ENCODE data around the gene L3MBTL4. TPM values are rescaled to one million over a fixed set of nuclear protein-coding genes. Genes with fewer than 3 reads are reported as not detected.
"Not testable (repeated sequence)": the region's sequence is repeated elsewhere in the genome, so short reads cannot be mapped to it uniquely, and the experiment has no call there.

The L3MBTL4 gene
- total RNA-seq, 1 donor from 2014 or later = not detected

DNA sequence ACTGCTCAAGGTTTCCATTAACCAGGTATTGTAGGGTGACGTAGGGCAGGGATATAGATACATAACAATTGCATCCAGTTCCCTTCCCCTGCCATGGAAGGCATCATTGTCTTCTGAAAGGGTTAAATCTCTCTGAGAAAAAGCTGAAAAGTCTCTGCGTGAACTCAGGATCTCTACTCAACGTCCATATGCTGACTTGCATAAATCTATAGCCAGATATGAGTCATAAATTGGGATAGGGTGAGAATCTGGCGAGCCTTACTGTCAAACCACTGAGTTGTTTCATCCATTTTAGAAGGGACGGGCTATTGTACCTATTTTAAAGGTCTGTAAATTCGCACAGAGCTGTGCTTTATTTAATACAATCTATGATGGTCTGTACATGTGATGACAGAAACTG, 258.3 kb downstream of the L3MBTL4 start:
- no peak overlapping the region for H3K27ac ChIP-seq
- peaks cover 0 to 5% of the 10 kb centered on the region in 2 donors for H3K9me3 ChIP-seq
- intact Hi-C loops (cut with DNase I) = no loop called here
- no peaks in the 10 kb centered on the region for H3K36me3 ChIP-seq
- H3K4me1 ChIP-seq = no peaks in the 10 kb centered on the region
- DNase-seq (ENCODE audit: low spot score in 2 of 2) = no peak
- H3K4me3 ChIP-seq = no peak overlapping the region
- TF ChIP-seq, protein P1, sequence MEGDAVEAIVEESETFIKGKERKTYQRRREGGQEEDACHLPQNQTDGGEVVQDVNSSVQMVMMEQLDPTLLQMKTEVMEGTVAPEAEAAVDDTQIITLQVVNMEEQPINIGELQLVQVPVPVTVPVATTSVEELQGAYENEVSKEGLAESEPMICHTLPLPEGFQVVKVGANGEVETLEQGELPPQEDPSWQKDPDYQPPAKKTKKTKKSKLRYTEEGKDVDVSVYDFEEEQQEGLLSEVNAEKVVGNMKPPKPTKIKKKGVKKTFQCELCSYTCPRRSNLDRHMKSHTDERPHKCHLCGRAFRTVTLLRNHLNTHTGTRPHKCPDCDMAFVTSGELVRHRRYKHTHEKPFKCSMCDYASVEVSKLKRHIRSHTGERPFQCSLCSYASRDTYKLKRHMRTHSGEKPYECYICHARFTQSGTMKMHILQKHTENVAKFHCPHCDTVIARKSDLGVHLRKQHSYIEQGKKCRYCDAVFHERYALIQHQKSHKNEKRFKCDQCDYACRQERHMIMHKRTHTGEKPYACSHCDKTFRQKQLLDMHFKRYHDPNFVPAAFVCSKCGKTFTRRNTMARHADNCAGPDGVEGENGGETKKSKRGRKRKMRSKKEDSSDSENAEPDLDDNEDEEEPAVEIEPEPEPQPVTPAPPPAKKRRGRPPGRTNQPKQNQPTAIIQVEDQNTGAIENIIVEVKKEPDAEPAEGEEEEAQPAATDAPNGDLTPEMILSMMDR (IDR thresholded peaks at IDR 0.05) = no peak
- no peaks in the 10 kb centered on the region for H3K27me3 ChIP-seq

DNA sequence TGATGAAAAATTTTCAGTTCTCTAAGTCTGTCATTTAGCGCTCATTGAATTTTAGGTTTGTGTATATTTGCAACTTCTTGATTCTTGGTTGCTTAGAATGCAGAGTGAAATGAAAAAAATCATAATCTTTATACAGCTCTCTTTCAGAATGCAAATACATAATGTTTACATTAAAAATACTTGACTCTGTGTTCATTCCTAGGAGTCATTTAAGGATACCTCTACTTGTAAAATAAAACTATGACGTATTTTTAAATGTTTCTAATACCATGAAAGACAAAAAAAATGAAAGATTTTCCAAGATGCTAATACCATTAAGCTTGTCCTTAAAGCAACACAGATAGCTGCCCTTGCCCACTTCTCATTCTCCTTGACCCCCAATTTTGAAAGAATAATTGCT, 259.0 kb downstream of the L3MBTL4 start:
- H3K36me3 ChIP-seq = no peaks in the 10 kb centered on the region
- intact Hi-C loops (cut with DNase I) = no loop called here
- TF ChIP-seq, protein P1 (IDR thresholded peaks at IDR 0.05) = no peak
- no peak for DNase-seq (ENCODE audit: low spot score in 2 of 2)
- no peaks in the 10 kb centered on the region for H3K4me1 ChIP-seq
- no peaks in the 10 kb centered on the region for H3K27me3 ChIP-seq
- no peak overlapping the region for H3K4me3 ChIP-seq
- H3K9me3 ChIP-seq = peaks cover 0 to 5% of the 10 kb centered on the region in 2 donors
- no peak overlapping the region for H3K27ac ChIP-seq

DNA sequence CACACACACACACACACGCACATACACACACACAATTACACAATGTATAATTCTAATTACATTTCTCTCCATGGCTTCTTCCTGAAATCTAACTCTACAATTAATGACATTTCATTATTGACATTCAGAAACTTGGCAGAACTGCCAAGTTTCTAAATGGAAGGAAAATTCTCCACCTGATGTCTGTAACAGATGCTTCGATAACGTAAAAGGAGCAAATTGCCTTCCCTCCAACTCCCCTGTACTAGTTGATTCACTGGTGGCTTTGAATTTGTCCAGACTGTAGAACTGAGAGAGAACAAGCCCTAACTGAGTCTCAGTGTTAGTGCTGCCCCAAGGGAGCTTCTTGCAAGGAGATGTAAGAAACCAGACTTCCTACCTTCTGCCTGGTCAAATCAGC, 264.3 kb downstream of the L3MBTL4 start:
- TF ChIP-seq, protein P1 (IDR thresholded peaks at IDR 0.05) = no peak
- Histone ChIP-seq H3K4me3 (no peak overlapping the region), H3K9me3 (peaks cover 0 to 5% of the 10 kb centered on the region in 2 donors), H3K27ac (no peak overlapping the region), H3K27me3 (no peaks in the 10 kb centered on the region), H3K36me3 (no peaks in the 10 kb centered on the region), H3K4me1 (no peaks in the 10 kb centered on the region)
- no peak for DNase-seq (ENCODE audit: low spot score in 2 of 2)
- intact Hi-C loops (cut with DNase I) = no loop called here

DNA sequence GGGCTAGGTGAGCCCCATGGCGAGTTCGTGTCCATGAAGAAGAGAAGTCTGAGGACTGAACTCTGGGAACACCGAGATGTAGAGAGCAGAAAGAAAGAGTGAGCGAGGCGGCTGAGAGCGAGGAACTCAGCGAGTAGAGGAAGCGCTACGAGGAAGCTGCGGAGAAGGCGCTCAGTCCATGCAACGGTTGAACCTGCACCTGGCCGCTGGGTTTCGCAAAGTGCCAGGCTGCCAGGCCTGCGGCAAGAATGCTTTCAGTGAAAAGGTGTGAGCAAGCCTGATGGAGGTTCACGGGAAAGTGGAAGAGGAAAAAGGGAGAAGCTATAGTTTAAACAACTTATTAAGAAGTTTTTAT, 268.4 kb downstream of the L3MBTL4 start:
- H3K36me3 ChIP-seq = no peaks in the 10 kb centered on the region
- H3K27ac ChIP-seq = no peak overlapping the region
- DNase-seq (ENCODE audit: low spot score in 2 of 2) = no peak
- no peaks in the 10 kb centered on the region for H3K27me3 ChIP-seq
- H3K9me3 ChIP-seq = no peaks in the 10 kb centered on the region
- intact Hi-C loops (cut with DNase I) = no loop called here
- no peak overlapping the region for H3K4me3 ChIP-seq
- TF ChIP-seq, protein P1 (IDR thresholded peaks at IDR 0.05) = no peak
- H3K4me1 ChIP-seq = no peaks in the 10 kb centered on the region

DNA sequence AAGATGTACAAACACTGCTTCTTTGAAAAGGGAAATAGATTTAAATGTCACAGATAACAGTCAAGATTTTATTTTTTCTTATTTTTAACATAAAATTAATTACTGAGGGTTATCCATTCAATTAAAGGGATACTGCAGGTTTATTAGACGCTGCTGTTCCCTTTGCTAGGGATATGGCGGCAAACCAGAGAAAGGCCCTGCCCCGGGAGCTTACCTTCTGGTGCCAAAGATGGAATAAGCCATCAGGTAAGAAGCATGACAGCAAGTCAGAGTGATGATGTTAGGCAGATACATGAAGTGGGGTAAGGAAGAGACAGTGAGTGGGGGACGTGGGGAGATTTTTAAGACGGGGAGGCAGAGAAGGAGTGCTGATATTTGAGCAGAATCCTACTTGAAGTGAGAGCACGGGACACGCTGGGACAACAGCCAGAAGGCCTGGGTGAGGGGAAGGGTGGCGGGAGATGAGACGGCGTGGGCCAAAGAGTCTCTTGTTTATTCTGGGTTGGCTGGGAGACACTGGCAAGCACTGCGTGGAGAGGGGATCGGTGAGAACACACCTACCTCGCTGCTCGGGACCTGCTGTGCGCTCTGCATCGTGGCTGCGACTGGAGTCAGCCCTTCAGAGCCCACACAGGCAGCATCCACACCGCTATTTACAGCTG, 268.9 kb downstream of the L3MBTL4 start:
- Histone ChIP-seq H3K36me3 (no peaks in the 10 kb centered on the region), H3K27ac (no peak overlapping the region), H3K4me3 (no peak overlapping the region), H3K9me3 (no peaks in the 10 kb centered on the region), H3K4me1 (no peaks in the 10 kb centered on the region), H3K27me3 (no peaks in the 10 kb centered on the region)
- DNase-seq (ENCODE audit: low spot score in 2 of 2) = no peak
- TF ChIP-seq, protein P1 (IDR thresholded peaks at IDR 0.05) = no peak
- intact Hi-C loops (cut with DNase I) = no loop called here

DNA sequence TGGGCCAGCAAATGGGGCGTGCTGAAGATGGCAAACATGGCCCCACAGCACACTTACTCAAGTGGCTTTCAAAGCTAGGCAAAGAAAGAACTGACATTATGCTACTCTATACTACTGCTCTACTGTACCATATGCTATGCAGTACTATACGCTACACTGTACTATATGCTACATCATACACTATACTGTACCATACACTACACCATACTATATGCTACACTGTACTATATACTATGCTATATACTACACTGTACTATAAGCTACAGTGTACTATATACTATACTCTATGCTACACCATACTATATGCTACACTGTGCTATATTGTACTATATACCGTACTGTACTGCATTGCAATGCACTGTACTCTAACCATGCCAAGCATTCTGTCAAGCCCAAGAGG, 275.7 kb downstream of the L3MBTL4 start:
- Histone ChIP-seq H3K4me1 (no peaks in the 10 kb centered on the region), H3K4me3 (no peak overlapping the region), H3K9me3 (no peaks in the 10 kb centered on the region), H3K36me3 (no peaks in the 10 kb centered on the region), H3K27ac (no peak overlapping the region), H3K27me3 (no peaks in the 10 kb centered on the region)
- intact Hi-C loops (cut with DNase I) = no loop called here
- DNase-seq (ENCODE audit: low spot score in 2 of 2) = no peak
- TF ChIP-seq, protein P1 (IDR thresholded peaks at IDR 0.05) = no peak

DNA sequence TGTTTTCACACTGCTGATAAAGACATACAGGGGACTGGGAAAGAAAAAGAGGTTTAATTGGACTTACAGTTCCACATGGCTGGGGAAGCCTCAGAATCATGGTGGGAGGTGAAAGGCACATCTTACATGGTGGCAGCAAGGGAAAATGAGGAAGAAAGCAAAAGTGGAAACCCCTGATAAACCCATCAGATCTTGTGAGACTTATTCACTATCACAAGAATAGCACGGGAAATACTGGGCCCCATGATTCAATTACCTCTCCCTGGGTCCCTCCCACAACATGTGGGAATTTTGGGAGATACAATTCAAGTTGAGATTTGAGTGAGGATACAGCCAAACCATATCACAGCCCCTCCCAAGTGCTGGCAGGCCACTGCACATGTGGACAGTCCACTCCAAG, 278.8 kb downstream of the L3MBTL4 start:
- H3K36me3 ChIP-seq; intact Hi-C loops (cut with DNase I); H3K27me3 ChIP-seq; H3K4me3 ChIP-seq; H3K27ac ChIP-seq; DNase-seq (ENCODE audit: low spot score in 2 of 2); H3K4me1 ChIP-seq; H3K9me3 ChIP-seq: not testable (repeated sequence)

DNA sequence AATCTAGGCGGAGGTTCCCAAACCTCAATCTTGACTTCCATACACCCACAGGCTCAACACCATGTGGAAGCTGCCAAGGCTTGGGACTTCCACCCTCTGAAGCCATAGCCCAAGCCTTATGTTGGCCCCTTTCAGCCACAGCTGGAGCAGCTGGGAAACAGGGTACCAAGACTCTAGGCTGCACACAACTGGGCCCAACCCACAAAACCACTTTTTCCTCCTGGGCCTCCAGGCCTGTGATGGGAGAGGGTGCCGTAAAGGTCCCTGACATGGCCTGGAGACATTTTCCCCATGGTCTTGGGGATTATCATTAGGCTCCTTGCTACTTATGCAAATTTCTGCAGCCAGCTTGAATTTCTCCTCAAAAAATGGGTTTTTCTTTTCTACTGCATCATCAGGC, 279.7 kb downstream of the L3MBTL4 start:
- H3K27ac ChIP-seq; H3K9me3 ChIP-seq; DNase-seq (ENCODE audit: low spot score in 2 of 2); H3K36me3 ChIP-seq; H3K4me1 ChIP-seq; H3K27me3 ChIP-seq; intact Hi-C loops (cut with DNase I); H3K4me3 ChIP-seq: not testable (repeated sequence)

Measured in ascending aorta (tissue), 2 donors.